ENCODE data around the gene AGBL4.

Gene AGBL4

GRCh38 chr1:48600182-48600581 is 1423.6 kb downstream of the AGBL4 start:
- DNase-seq (ENCODE audit: low read depth, low spot score) = no peak

- no peak for DNase-seq (ENCODE audit: low read depth, low spot score)
Observed at GRCh38 chr1:48597663-48598062, 1426.1 kb downstream of the AGBL4 start.

DNA sequence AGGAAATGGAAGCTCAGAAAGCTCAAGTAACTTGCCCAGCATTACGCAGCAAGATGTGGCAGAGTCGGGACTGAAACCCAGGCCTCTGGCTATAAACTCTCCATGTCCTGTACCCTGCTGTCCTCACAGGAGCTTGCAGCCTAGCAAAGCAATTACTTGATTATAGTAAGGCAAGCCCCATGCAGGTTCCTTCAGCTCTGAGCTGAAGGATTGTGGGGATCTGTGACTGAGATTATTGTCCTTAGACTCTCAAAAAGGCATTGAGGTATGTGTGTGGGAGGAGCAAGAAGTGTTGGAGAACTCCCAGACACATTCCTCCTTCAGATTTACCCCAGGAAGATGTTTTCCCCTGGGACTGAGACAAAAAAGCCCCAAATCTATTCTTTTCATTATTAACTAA is 1427.7 kb downstream of the AGBL4 start:
- DNase-seq (ENCODE audit: low read depth, low spot score) = no peak

DNA sequence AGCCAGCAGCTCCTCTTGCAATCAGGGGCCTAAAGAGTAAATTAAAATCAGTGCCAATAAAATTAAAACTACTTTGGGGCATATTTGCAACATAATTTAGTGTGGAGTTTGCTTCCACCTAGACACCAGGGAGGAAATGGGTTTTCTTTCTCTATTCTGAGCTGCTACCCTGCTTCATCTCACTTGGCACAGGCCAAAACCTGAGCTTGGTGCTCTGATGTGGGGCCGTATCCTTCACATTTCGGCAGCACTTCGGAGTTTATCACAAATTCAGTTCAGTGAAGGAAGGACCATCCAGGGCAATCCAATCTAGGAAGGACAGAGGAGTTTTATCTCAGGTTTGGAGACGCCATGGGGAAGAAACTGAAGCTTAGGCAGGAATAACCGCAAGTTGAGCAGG is 1428.1 kb downstream of the AGBL4 start:
- no peak for DNase-seq (ENCODE audit: low read depth, low spot score)

DNA sequence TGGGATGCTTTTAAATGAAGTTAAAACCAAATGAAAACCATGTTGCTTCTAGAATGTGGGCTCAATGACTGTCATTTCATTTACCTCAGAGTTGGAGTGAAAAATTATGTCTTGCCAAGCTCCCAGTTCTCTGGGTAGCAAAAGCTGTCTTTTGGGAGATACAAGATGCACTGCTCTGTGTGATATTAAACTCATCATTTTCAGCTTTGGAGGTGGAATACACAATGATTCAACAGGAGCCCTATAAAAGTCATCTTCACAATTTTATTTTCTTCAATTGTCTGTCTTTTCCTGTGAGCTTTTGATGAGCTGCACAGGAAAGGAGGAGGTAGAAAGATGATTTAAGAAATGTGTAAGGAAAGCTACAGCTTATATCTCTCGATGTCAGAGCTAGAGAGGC is 1431.4 kb downstream of the AGBL4 start:
- no peak for DNase-seq (ENCODE audit: low read depth, low spot score)

GRCh38 chr1:48591181-48591580 is 1432.6 kb downstream of the AGBL4 start:
- DNase-seq (ENCODE audit: low read depth, low spot score) = no peak

DNA sequence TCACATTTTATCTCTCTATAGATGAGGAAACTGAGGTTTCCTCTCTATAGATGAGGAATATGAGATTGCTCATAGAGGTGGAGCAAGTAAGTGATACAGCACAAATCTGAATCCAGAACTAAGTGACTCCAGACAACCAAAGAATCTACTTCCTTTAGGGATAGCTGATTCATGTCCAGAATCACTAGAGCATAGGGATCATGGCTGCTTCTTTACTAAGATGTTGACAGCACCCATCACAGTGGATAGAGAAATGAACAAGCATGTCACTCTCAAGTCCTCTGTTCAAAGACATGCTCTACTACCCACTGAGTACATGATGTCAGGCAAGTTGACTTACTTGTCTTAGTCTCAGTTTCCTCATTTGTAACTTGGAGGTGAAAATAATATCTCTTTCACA is 1435.7 kb downstream of the AGBL4 start:
- DNase-seq (ENCODE audit: low read depth, low spot score) = no peak

- DNase-seq (ENCODE audit: low read depth, low spot score) = no peak
Observed at GRCh38 chr1:48582408-48582807, 1441.3 kb downstream of the AGBL4 start.

- DNase-seq (ENCODE audit: low read depth, low spot score) = no peak
Observed at GRCh38 chr1:48581270-48581669, 1442.5 kb downstream of the AGBL4 start.

- DNase-seq (ENCODE audit: low read depth, low spot score) = no peak
Observed at GRCh38 chr1:48576565-48576964, 1447.2 kb downstream of the AGBL4 start.

DNA sequence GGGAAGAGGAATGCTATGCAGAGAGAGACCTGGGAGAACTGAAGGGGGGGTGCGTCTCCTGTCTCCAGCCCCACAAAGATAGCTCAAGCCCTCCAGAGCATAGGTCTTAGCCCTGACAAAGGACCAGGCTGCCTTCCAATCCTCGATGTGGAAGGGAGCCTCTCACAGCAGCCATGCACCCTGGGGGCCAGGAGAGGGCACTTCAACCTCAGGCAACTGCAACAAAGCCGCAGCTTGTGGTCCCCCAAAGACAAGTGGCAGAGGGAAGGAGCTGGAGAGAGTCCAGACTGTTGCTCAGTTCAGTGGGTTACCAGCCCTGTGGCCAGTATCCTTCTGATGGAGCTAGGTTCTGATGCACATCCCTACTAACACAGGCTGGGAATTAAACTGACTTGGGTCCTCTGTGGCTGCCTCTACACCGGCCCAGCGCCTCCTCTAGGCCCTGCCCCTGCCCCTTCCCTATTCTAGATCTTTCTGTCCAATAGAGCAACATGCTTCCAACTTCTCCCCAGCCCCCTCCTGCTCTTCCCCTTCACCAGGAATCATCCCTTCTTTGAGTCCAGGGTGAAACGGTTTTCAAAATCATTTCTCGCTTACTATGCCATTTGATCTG is 1451.0 kb downstream of the AGBL4 start:
- DNase-seq (ENCODE audit: low read depth, low spot score) = no peak

GRCh38 chr1:48572134-48572533 is 1451.6 kb downstream of the AGBL4 start:
- no peak for DNase-seq (ENCODE audit: low read depth, low spot score)

DNA sequence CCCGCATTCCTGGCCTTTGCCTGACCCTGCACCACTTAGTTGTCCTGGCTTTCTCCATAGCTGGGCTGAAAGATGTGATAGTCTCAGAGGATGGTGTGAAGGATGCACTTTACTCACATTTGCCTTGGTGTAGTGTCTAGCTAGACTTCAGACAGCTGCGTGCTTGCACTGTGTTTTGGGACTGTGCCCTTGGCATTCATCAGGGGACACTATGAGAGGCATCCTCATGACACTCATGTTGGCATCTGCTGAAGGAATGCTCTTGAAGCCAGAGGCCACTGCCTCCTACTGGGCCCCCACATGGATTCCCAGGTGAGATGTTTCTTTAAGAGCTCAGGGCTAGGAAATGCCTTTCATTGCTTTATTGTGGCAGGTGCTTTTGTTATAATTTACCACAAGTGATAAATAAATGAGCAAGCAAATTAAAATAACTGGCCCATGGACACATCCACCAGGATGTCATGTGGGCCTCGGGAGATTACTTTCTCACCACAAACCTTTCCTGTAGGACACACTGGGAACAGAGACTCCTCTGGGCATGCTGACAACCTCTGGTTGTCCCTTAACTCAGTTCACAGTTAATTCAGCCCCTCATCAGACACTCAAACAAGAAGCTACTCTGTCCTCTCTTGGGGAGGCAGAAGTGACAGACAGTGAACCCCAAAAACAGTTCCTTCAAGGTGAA is 1452.3 kb downstream of the AGBL4 start:
- DNase-seq (ENCODE audit: low read depth, low spot score) = no peak

DNA sequence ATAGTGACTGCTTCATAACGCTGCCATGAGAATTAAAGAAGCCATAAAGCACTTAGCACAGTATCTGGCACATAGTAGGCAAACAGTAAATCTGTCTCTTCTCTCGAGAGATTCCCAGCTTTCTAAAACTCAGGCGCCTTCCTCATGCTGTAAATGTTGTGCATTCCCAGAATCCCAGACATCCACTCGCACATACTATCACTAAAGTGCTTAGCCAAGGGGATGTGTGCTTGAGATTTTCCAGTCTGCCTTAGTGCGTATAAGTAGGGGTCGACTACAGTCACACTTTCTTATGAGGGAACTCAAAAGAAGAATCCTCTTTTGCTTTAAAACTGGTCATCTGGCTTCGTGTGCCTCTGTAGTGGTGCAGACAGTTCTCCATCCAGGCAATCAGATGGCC is 1453.2 kb downstream of the AGBL4 start:
- no peak for DNase-seq (ENCODE audit: low read depth, low spot score)

DNA sequence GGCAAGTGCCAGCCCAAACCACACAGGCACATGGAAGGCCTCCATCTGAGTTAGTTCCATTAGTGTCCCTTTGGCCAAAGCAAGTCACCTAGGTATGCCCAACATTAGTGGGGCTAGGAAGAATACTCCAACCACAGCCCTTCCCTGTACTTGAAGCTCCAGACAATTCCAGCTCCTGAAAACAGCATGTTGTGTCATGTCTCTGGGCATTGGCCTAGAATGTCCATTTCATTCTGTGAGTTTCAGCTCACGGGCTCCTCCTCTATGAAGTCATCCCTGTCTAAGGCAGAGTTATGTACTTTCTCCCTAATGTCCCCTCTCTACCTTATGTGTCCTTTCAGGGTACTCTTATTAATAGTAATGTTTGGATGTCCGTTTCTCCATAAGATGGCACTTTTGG is 1455.3 kb downstream of the AGBL4 start:
- no peak for DNase-seq (ENCODE audit: low read depth, low spot score)

DNA sequence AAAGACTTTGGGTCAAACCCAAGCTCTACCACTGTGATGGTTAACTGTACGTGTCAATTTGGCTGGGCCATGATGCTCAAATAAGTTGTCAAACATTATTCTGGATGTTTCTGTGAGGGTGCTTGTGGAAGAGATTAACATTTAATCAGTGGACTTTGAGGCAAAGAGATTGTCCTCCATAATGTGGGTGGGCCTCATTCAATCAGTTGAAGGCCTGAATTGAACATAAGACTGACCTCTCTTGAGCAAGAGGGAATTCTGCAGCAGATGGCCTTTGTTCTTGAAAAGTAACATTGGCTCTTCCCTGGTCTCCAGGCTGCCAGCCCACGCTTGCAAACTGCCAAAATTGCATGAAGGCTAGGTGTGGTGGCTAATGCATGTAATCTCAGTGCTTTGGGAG is 1457.3 kb downstream of the AGBL4 start:
- DNase-seq (ENCODE audit: low read depth, low spot score) = no peak

DNA sequence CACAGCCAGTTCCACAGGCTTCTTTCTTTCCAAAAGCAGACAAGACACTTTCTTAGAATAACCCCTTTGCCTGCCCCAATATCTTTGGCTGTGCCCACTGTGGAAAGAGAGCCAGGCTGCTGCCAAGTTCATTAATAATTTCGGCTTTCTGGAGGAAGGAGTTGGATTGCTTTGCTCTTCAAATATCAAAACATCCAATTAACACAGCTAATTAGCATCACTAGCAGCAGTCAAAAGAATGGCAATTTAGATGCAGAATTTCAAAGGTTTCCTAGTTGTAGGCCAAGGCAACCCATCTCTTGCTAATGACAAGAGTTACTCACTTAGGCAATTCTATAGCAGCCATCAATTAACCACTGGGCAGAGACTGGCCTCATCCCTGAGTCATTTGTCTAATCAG is 1460.7 kb downstream of the AGBL4 start:
- DNase-seq (ENCODE audit: low read depth, low spot score) = no peak

DNA sequence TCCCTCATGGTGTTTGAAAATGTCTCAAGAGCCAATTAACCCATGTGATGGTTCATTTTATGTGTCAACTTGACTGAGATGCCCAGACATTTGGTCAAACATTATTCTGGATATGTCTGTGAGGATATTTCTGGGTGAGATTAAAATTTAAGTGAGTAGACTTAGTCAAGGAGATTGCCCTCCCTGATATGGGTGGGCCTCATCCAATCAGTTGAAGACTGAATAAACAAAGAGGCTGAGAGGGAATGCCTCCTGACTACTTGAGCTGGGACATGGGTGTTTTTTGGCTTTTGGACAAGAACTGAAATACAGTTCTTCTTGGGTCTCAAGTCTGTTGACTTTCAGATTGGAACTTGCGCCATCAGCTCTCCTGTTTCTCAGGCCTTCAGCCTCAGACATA is 1462.3 kb downstream of the AGBL4 start:
- DNase-seq (ENCODE audit: low read depth, low spot score) = no peak

DNA sequence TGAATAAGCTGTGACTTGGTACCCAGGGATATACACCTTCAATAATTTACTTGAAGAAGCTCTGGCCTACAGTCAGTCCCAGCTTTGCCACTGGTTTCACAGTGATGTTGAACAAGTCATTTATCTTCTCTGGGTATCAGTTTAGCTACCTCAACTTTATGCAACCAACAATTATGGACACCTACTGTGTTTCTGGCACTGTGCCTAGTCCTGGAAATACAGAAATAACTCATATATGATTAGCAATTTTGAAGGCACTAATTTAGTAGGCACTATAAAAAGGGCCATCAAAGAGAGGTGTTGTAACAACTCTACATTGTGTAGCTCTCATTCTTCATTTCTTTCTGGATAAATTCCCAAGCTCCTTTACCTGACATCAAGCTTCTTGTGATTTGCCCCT is 1463.2 kb downstream of the AGBL4 start:
- DNase-seq (ENCODE audit: low read depth, low spot score) = no peak

DNA sequence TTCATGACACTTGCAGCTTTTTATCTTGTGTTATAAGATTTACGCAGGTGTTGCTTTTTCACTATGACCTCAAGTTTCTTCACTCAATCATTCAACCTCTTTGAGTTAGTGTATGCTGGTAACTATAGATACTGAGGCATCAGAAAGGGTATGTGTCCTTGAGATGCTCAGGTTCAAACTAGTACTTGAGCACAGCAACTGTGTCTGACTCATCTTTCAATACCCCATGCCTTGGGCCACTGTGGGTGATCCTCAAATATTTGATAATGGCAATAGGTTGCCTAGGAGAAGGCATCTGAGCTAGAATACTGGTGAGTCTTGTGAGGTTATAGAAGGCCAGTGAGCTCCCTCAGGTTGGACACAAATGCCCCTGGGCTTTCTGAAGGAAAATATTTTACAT is 1463.6 kb downstream of the AGBL4 start:
- DNase-seq (ENCODE audit: low read depth, low spot score) = no peak

GRCh38 chr1:48558366-48558765 is 1465.4 kb downstream of the AGBL4 start:
- no peak for DNase-seq (ENCODE audit: low read depth, low spot score)

- no peak for DNase-seq (ENCODE audit: low read depth, low spot score)
Observed at GRCh38 chr1:48556186-48556850, 1467.4 kb downstream of the AGBL4 start.

DNA sequence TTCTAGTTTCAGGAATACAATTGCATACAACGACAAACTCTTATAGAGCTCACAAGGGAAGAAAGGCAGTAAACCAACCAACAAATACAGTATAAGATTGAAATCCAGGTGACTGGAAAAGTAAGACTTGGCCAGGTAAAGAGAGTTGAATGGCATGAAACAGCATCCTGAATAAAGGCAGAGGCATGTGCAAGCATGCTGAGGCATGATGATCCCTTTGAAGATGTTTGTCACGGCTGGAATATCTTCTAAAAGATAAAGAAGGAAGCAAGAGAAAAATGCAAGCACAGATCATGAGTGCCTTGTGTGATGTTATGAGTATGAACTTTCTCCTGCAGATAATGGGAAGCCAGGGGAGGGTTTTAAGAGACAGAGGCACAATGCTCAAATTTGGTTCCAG is 1468.5 kb downstream of the AGBL4 start:
- no peak for DNase-seq (ENCODE audit: low read depth, low spot score)

All from activated CD4-positive, CD25-positive, alpha-beta regulatory T cell treated with anti-CD3 and anti-CD28 coated beads, Interleukin-2, amount 50 U/mL, for 16 hours (primary cell).